ENCODE data around the gene ZSWIM4. TPM values are rescaled to one million over a fixed set of nuclear protein-coding genes. Genes with fewer than 3 reads are reported as not detected.

The ZSWIM4 gene
- total RNA-seq, 1 donor from 2014 or later = 23.2 TPM

DNA sequence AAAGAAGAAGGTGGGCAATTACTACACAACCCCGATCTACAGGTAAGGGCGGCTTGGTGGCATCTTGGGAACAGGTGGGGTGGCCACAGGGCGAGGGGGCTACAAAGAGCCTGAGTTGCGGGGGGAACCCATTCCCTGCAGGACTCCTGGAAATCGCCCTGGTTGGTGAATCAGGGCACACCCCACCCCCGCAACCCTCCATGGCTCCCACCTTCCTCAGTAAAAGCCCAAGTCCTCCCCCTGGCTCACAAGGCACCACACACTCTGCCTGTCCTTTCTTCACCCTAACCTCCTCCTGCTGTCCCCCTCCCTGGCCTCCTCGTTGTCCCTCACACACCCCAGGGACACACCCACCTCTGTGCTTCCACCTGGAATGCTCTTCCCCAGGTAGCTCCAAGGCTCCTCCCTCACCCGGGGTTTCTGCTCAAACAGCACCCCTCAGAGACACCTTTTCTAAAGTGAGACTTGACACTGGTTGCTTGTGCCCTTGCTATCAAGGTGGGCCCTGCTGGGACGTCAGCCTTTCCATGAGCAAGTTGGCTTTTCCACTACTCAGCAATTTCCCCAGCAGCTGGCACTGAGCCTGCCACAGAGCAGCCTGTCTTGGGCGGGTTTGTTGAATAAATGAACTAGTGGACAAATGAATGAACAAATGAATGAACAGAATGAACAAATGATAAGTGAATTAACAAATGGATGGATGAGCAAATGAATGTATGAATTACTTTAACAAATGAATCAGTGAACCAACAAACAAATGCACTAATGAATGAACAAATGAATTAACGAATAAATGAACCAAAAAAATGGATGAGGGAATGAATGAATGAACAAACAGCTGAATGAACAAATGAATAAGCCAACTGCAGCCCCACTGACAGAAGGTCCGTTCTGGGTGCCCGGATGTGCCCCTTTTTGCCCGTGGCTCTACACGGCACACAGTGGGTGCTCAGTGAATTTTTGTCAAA lies 37.2 kb upstream of the ZSWIM4 start:
- Histone ChIP-seq H3K27ac (no peak overlapping the region), H3K4me1 (no peaks in the 10 kb centered on the region), H3K9me3 (no peaks in the 10 kb centered on the region), H3K36me3 (peaks cover 85 to 100% of the 10 kb centered on the region in 2 donors), H3K4me3 (no peak overlapping the region), H3K27me3 (no peaks in the 10 kb centered on the region)
- DNase-seq (ENCODE audit: low spot score in 2 of 2) = no peak
- intact Hi-C loops (cut with DNase I) = no loop called here
- TF ChIP-seq, protein P1, sequence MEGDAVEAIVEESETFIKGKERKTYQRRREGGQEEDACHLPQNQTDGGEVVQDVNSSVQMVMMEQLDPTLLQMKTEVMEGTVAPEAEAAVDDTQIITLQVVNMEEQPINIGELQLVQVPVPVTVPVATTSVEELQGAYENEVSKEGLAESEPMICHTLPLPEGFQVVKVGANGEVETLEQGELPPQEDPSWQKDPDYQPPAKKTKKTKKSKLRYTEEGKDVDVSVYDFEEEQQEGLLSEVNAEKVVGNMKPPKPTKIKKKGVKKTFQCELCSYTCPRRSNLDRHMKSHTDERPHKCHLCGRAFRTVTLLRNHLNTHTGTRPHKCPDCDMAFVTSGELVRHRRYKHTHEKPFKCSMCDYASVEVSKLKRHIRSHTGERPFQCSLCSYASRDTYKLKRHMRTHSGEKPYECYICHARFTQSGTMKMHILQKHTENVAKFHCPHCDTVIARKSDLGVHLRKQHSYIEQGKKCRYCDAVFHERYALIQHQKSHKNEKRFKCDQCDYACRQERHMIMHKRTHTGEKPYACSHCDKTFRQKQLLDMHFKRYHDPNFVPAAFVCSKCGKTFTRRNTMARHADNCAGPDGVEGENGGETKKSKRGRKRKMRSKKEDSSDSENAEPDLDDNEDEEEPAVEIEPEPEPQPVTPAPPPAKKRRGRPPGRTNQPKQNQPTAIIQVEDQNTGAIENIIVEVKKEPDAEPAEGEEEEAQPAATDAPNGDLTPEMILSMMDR (IDR thresholded peaks at IDR 0.05) = no peak

DNA sequence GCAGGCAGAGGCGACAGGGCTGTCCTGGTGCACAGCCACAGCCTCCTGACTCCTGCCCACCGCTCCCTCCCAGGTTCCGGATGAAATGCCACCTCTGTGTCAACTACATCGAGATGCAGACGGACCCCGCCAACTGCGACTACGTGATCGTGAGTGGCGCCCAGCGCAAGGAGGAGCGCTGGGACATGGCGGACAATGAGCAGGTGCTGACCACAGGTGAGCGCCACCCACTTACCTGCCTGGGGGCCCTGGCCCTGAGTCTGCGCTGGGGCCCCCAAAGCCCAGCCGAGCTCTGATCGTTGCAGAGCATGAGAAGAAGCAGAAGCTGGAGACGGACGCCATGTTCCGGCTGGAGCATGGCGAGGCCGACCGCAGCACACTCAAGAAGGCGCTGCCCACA lies 36.4 kb upstream of the ZSWIM4 start:
- Histone ChIP-seq H3K4me1 (peaks cover 0 to 2% of the 10 kb centered on the region in 2 donors), H3K9me3 (no peaks in the 10 kb centered on the region), H3K4me3 (no peak overlapping the region), H3K27me3 (no peaks in the 10 kb centered on the region), H3K36me3 (peaks cover 84 to 96% of the 10 kb centered on the region in 2 donors), H3K27ac (no peak overlapping the region)
- intact Hi-C loops (cut with DNase I) = no loop called here
- DNase-seq (ENCODE audit: low spot score in 2 of 2) = no peak
- TF ChIP-seq, protein P1 (IDR thresholded peaks at IDR 0.05) = no peak

DNA sequence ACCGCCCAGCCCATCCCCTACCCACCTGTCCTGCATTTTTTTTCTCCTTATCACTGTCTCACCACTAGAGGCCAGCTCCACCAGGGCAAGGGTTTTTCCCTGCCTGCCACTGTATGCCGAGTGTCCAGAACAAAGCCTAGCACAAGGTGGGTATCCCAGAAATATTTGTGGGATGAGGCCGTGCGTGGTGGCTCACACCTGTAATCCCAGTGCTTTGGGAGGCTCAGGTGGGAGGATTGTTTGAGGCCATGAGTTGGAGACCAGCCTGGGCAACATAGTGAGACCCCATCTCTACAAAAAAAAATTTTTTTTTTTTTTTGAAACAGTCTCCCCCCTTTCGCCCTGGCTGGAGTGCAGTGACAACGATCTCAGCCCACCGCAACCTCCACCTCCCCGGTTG lies 33.8 kb upstream of the ZSWIM4 start:
- Histone ChIP-seq H3K27me3 (no peaks in the 10 kb centered on the region), H3K36me3 (peaks cover 59 to 70% of the 10 kb centered on the region in 2 donors), H3K27ac (no peak overlapping the region), H3K4me1 (peaks cover 4 to 9% of the 10 kb centered on the region in 2 donors), H3K4me3 (no peak overlapping the region), H3K9me3 (no peaks in the 10 kb centered on the region)
- DNase-seq (ENCODE audit: low spot score in 2 of 2) = no peak
- intact Hi-C loops (cut with DNase I) = no loop called here
- TF ChIP-seq, protein P1 (IDR thresholded peaks at IDR 0.05) = no peak

DNA sequence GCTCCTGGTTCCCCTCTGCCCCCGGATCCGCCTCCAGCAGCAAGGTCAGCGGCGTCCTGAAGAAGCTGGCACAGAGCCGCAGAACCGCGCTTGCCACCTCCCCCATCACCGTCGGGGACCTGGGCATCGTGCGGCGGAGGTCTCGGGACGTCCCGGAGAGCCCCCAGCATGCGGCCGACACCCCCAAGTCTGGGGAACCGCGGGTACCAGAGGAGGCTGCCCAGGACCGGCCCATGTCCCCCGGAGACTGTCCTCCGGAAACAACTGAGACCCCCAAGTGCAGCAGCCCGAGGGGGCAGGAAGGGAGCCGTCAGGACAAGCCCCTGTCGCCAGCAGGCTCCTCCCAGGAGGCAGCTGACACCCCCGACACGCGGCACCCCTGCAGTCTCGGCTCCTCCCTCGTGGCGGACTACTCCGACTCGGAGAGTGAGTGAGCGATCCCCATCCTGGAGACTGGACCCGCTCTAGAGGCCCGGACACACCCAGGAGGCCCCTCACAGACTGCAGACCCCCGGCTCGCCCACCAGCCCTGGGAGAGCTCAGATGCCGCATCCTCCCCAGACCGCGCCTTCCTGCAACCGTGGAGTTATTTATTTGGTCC lies 32.5 kb upstream of the ZSWIM4 start:
- H3K27ac ChIP-seq = no peak overlapping the region
- no peaks in the 10 kb centered on the region for H3K9me3 ChIP-seq
- H3K4me1 ChIP-seq = peaks cover 4 to 9% of the 10 kb centered on the region in 2 donors
- H3K36me3 ChIP-seq = peaks cover 46 to 57% of the 10 kb centered on the region in 2 donors
- no peak overlapping the region for H3K4me3 ChIP-seq
- DNase-seq (ENCODE audit: low spot score in 2 of 2) = no peak
- TF ChIP-seq, protein P1 (IDR thresholded peaks at IDR 0.05) = no peak
- intact Hi-C loops (cut with DNase I) = no loop called here
- no peaks in the 10 kb centered on the region for H3K27me3 ChIP-seq

DNA sequence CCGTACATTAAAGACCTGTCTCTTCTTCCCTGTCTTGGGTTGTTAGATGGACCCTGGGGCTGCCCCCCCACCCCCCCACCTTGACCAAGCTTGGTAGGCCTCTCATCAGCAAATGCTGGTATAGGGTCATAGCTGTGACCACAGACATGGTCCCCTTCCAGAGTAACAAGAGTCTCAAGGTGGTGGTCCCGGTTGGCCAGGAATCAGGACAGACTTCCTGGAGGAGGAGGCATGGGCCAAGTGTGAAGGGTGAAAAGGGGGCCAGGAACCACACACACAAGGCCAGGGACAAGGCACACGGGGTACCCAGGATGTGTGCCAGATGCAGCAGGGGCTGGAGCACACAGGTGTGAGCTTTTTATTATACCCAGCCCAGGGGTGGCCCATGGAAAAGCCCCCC lies 32.0 kb upstream of the ZSWIM4 start:
- no peaks in the 10 kb centered on the region for H3K27me3 ChIP-seq
- peaks cover 44 to 56% of the 10 kb centered on the region in 2 donors for H3K36me3 ChIP-seq
- TF ChIP-seq, protein P1 (IDR thresholded peaks at IDR 0.05) = no peak
- no peak overlapping the region for H3K4me3 ChIP-seq
- no peak for DNase-seq (ENCODE audit: low spot score in 2 of 2)
- no peak overlapping the region for H3K27ac ChIP-seq
- intact Hi-C loops (cut with DNase I) = no loop called here
- H3K9me3 ChIP-seq = no peaks in the 10 kb centered on the region
- H3K4me1 ChIP-seq = peaks cover 4 to 9% of the 10 kb centered on the region in 2 donors

Measured in ascending aorta (tissue), 2 donors.